GM23248 (cell line): Measurements from ENCODE around the gene RALGPS1.

Experiments
- EZH2 ChIP-seq: fragments of 200-600 bp; sonication (generic); IDR thresholded peaks from 2 replicates; pipeline ENCODE4 v1.6.1; 2018; ENCODE audit warnings: antibody characterized with exemption, mild to moderate bottlenecking; ENCODE audit not compliant: insufficient read depth, poor library complexity, severe bottlenecking
- EZH2phosphoT487 ChIP-seq: fragments of 200-600 bp; sonication (generic); IDR thresholded peaks from 2 replicates; pipeline ENCODE4 v1.6.1; 2018; ENCODE audit warnings: antibody characterized with exemption, moderate library complexity, mild to moderate bottlenecking, low read depth; ENCODE audit not compliant: insufficient read depth

- TF ChIP-seq EZH2phosphoT487 (no peak), EZH2 (no peak)
These were observed 278.2 kb downstream of the RALGPS1 start for GRCh38 chr9:127192744-127193143.
